Measurements from ENCODE around the gene SYF2.
"Not testable (repeated sequence)": the region's sequence is repeated elsewhere in the genome, so short reads cannot be mapped to it uniquely, and the experiment has no call there.

Gene SYF2

GRCh38 chr1:25190260-25190659 is 42.0 kb downstream of the SYF2 start:
- Histone ChIP-seq H3K4me3 (ENCODE audit: low read length) (no peak overlapping the region), H3K9me2 (replicated peaks; ENCODE audit: control insufficient read depth, low read length) (no peaks in the 10 kb centered on the region), H3K79me2 (ENCODE audit: control insufficient read depth, low read length) (no peaks in the 10 kb centered on the region), H3K36me3 (ENCODE audit: control insufficient read depth, low read length) (no peaks in the 10 kb centered on the region), H3F3A (ENCODE audit: control insufficient read depth, insufficient read depth) (no peaks in the 10 kb centered on the region), H3K27me3 (ENCODE audit: control insufficient read depth, low read length) (peaks cover 9% of the 10 kb centered on the region), H4K20me1 (ENCODE audit: control insufficient read depth, insufficient read depth, low read depth, low read length) (no peaks in the 10 kb centered on the region), H3K4me1 (ENCODE audit: control insufficient read depth, low read length) (no peaks in the 10 kb centered on the region), H3K27ac (ENCODE audit: low read depth, low read length) (no peak overlapping the region), H3K4me2 (ENCODE audit: low read length) (no peak overlapping the region), H3K9me3 (ENCODE audit: control insufficient read depth, insufficient read depth, low read length) (no peaks in the 10 kb centered on the region)
- TF ChIP-seq EZH2phosphoT487 (IDR thresholded peaks at IDR 0.05; ENCODE audit: borderline replicate concordance, low read length): no peak
- TF ChIP-seq, protein P1, sequence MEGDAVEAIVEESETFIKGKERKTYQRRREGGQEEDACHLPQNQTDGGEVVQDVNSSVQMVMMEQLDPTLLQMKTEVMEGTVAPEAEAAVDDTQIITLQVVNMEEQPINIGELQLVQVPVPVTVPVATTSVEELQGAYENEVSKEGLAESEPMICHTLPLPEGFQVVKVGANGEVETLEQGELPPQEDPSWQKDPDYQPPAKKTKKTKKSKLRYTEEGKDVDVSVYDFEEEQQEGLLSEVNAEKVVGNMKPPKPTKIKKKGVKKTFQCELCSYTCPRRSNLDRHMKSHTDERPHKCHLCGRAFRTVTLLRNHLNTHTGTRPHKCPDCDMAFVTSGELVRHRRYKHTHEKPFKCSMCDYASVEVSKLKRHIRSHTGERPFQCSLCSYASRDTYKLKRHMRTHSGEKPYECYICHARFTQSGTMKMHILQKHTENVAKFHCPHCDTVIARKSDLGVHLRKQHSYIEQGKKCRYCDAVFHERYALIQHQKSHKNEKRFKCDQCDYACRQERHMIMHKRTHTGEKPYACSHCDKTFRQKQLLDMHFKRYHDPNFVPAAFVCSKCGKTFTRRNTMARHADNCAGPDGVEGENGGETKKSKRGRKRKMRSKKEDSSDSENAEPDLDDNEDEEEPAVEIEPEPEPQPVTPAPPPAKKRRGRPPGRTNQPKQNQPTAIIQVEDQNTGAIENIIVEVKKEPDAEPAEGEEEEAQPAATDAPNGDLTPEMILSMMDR (IDR thresholded peaks at IDR 0.05; ENCODE audit: low read depth, low read length, poor library complexity, severe bottlenecking): no peak

- H3K4me3 ChIP-seq (ENCODE audit: low read length); H3K9me2 ChIP-seq (replicated peaks; ENCODE audit: control insufficient read depth, low read length); H3K36me3 ChIP-seq (ENCODE audit: control insufficient read depth, low read length); H3K4me2 ChIP-seq (ENCODE audit: low read length); H4K20me1 ChIP-seq (ENCODE audit: control insufficient read depth, insufficient read depth, low read depth, low read length); H3K27ac ChIP-seq (ENCODE audit: low read depth, low read length); H3K4me1 ChIP-seq (ENCODE audit: control insufficient read depth, low read length); H3F3A ChIP-seq (ENCODE audit: control insufficient read depth, insufficient read depth); H3K79me2 ChIP-seq (ENCODE audit: control insufficient read depth, low read length); H3K9me3 ChIP-seq (ENCODE audit: control insufficient read depth, insufficient read depth, low read length): not testable (repeated sequence)
- H3K27me3 ChIP-seq (ENCODE audit: control insufficient read depth, low read length): peaks cover 13% of the 10 kb centered on the region
Measured at GRCh38 chr1:25187904-25188303, 44.4 kb downstream of the SYF2 start.

- Histone ChIP-seq H3K36me3 (ENCODE audit: control insufficient read depth, low read length) (no peaks in the 10 kb centered on the region), H3K4me2 (ENCODE audit: low read length) (no peak overlapping the region), H3K27ac (ENCODE audit: low read depth, low read length) (no peak overlapping the region), H3K9me3 (ENCODE audit: control insufficient read depth, insufficient read depth, low read length) (no peaks in the 10 kb centered on the region), H3K4me1 (ENCODE audit: control insufficient read depth, low read length) (no peaks in the 10 kb centered on the region), H3K27me3 (ENCODE audit: control insufficient read depth, low read length) (peaks cover 13% of the 10 kb centered on the region), H3F3A (ENCODE audit: control insufficient read depth, insufficient read depth) (no peaks in the 10 kb centered on the region), H3K79me2 (ENCODE audit: control insufficient read depth, low read length) (no peaks in the 10 kb centered on the region), H4K20me1 (ENCODE audit: control insufficient read depth, insufficient read depth, low read depth, low read length) (no peaks in the 10 kb centered on the region), H3K4me3 (ENCODE audit: low read length) (no peak overlapping the region), H3K9me2 (replicated peaks; ENCODE audit: control insufficient read depth, low read length) (no peaks in the 10 kb centered on the region)
- TF ChIP-seq EZH2phosphoT487 (IDR thresholded peaks at IDR 0.05; ENCODE audit: borderline replicate concordance, low read length): no peak
Measured at GRCh38 chr1:25187077-25187476, 45.2 kb downstream of the SYF2 start.

GRCh38 chr1:25186161-25187007 is 45.9 kb downstream of the SYF2 start:
- no peaks in the 10 kb centered on the region for H3K36me3 ChIP-seq (ENCODE audit: control insufficient read depth, low read length)
- H3K4me2 ChIP-seq (ENCODE audit: low read length): no peak overlapping the region
- no peaks in the 10 kb centered on the region for H4K20me1 ChIP-seq (ENCODE audit: control insufficient read depth, insufficient read depth, low read depth, low read length)
- H3K27me3 ChIP-seq (ENCODE audit: control insufficient read depth, low read length): peaks cover 13% of the 10 kb centered on the region
- no peaks in the 10 kb centered on the region for H3F3A ChIP-seq (ENCODE audit: control insufficient read depth, insufficient read depth)
- H3K9me2 ChIP-seq (replicated peaks; ENCODE audit: control insufficient read depth, low read length): no peaks in the 10 kb centered on the region
- H3K27ac ChIP-seq (ENCODE audit: low read depth, low read length): no peak overlapping the region
- H3K4me3 ChIP-seq (ENCODE audit: low read length): no peak overlapping the region
- H3K9me3 ChIP-seq (ENCODE audit: control insufficient read depth, insufficient read depth, low read length): no peaks in the 10 kb centered on the region
- TF ChIP-seq, protein P1 (IDR thresholded peaks at IDR 0.05; ENCODE audit: low read depth, low read length, poor library complexity, severe bottlenecking): no peak
- TF ChIP-seq EZH2phosphoT487 (IDR thresholded peaks at IDR 0.05; ENCODE audit: borderline replicate concordance, low read length): no peak
- no peaks in the 10 kb centered on the region for H3K4me1 ChIP-seq (ENCODE audit: control insufficient read depth, low read length)
- no peaks in the 10 kb centered on the region for H3K79me2 ChIP-seq (ENCODE audit: control insufficient read depth, low read length)
